NCI-H1092 treated with DMSO at 0.1 percent for 48 hours (cell line): Measurements from ENCODE around the gene OR4C12.
A peak's percentile ranks its signal among the peaks of the same experiment; 100 is the strongest.
"Not testable (repeated sequence)": the region's sequence is repeated elsewhere in the genome, so short reads cannot be mapped to it uniquely, and the experiment has no call there.

Experiments used
- DNase-seq: peaks from one replicate; lab custom pipeline; 2025; lab: John Stamatoyannopoulos, UW

The OR4C12 gene

DNA sequence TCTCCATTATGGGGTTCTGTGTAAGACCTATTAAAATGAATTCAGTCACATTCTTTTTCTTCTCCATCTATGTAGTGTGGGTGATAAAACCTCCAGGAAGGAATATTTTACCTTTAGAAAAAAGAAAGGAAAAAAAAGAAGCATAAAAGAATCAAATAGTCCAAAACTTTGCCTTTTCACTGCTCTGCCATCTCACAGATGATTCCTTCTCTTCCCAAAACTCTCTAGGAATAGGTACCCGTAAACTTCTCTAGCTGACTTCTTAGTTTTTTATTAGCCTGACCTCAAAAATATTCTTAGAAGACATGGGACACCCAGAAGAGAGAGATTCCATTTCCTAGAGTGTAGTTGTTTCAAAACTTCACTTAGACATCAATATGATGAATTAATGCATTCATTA, at the start of gene OR4C12:
Gene OR4C12 (minus strand): TSS at position 101 of the 400 bp plus-strand sequence. CDS start 34 bp downstream, at position 67.
- DNase-seq = not testable (repeated sequence)

DNA sequence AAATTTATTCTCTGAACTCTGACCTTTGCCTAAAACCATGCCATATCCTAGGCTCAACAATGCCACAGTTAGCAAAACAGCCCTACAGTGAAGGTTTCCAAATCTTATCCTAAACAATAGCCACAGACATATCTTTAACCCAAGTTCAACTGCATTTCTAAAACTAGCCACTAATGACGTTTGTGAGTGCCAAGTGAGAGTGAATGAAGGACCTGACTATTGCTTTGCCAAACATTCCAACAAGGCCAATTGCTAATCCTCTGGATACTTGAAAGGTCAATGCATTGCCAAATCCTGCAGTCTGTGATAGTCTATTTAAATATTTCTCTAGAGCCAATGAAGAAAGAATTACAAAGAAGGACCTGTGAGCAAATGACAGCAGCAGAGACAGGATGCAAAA, 47.9 kb upstream of the OR4C12 start:
- DNase-seq = no peak

DNA sequence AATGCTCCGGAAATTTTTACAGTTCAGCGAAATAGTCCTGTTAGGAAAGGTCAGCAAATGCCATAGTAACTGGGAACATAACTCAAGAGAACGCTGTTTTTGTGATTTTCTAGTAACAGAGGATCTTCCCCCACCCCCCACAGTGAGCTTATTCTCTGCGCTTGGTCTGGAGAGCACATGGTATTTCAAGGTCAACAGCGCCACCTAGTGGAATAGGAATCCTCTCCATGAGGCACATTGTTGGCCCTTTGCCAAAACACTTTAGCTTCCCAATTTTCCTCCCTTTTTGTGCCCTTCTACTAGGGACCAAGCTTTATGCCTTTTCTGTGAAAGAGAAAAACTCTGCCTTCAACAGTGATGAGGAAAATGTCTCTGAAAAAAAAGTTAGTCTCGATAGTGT, 13.2 kb upstream of the OR4C12 start:
- peak; percentile 38 for DNase-seq

DNA sequence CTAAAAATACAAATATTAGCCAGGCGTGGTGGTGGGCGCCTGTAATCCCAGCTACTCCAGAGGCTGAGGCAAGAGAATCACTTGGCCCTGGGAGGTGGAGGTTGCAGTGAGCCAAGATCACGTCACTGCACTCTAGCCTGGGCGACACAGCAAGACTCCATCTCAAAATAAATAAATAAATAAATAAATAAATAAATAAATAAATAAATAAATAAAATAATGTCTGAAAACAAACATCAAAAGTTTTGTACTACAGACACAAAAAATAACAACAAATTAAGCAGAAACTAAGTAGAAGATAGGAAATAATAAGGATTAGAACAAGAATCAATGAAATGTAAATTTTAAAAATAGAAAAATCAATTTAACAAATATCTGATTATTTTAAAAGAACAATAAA, 8.9 kb downstream of the OR4C12 start:
- not testable (repeated sequence) for DNase-seq

DNA sequence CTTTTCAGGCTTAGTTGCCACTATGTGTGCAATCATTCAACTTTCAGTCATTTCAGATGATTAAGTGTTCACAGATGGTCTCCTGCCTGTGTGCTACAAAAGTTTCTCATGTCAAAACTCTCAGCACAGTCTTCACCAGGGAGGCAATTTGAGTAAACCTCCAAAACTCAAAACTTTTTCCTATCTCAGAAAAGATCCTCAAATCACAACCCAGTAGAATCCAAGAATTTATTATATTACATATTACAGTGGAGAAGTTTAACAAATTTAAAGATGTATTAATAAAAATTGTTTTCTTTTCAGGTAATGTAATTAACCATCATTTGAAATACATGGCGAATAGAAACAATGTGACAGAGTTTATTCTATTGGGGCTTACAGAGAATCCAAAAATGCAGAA, 30.2 kb downstream of the OR4C12 start, which contains the start of gene OR4C13:
Gene OR4C13 (plus strand): TSS at position 301 of the 400 bp plus-strand sequence. CDS start 32 bp downstream, at position 333.
- DNase-seq = no peak

DNA sequence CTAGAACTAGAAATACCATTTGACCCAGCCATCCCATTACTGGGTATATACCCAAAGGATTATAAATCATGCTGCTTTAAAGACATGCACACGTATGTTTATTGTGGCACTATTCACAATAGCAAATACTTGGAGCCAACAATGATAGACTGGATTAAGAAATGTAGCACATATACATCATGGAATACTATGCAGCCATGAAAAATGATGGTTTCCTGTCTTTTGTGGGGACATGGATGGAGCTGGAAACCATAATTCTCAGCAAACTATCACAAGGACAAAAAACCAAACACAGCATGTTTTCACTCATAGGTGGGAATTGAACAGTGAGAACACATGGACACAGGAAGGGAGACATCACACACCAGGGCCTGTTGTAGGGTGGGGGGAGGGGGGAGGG, 33.6 kb downstream of the OR4C12 start:
- DNase-seq = not testable (repeated sequence)
